Neural cell (in vitro differentiated cells): ENCODE data around the gene TPBGL.

Source experiments
- EP300 ChIP-seq: fragments of 450-650 bp; conservative IDR thresholded peaks from 2 replicates; pipeline ENCODE4 v1.6.1; 2014; ENCODE audit warnings: antibody characterized with exemption, mild to moderate bottlenecking, moderate library complexity; ENCODE audit not compliant: poor library complexity, severe bottlenecking
- EZH2 ChIP-seq: fragments of 200-600, 300-800 bp; shearing (Covaris generic), sonication (generic); IDR thresholded peaks from 2 replicates; pipeline ENCODE4 v1.6.1; 2014; ENCODE audit warnings: antibody characterized with exemption, low read length, borderline replicate concordance, mild to moderate bottlenecking; ENCODE audit not compliant: insufficient read depth, poor library complexity, severe bottlenecking
- MXI1 ChIP-seq: fragments of 450-650 bp; conservative IDR thresholded peaks from 2 replicates; pipeline ENCODE4 v1.6.1; 2014; ENCODE audit warnings: antibody characterized with exemption, mild to moderate bottlenecking; ENCODE audit not compliant: poor library complexity, severe bottlenecking
- POLR2AphosphoS5 ChIP-seq: IDR thresholded peaks from 2 replicates; pipeline ENCODE4 v1.6.1; 2012
- RAD21 ChIP-seq: fragments of 450-650 bp; conservative IDR thresholded peaks from 2 replicates; pipeline ENCODE4 v1.6.1; 2014; ENCODE audit warnings: antibody characterized with exemption, mild to moderate bottlenecking, moderate library complexity
- SMC3 ChIP-seq: fragments of 450-650 bp; conservative IDR thresholded peaks from 2 replicates; pipeline ENCODE4 v1.6.1; 2014; ENCODE audit warnings: antibody characterized with exemption, mild to moderate bottlenecking, moderate library complexity; ENCODE audit not compliant: poor library complexity
- TAF1 ChIP-seq: IDR thresholded peaks from 2 replicates; pipeline ENCODE4 v1.6.1; 2012; ENCODE audit warnings: low read depth
- TF ChIP-seq, protein P1 (sequence below): fragments of 450-650 bp; IDR thresholded peaks from 2 replicates; pipeline ENCODE4 v1.5.1; 2014; ENCODE audit warnings: antibody characterized with exemption, mild to moderate bottlenecking, moderate library complexity; ENCODE audit not compliant: poor library complexity, severe bottlenecking
- TF ChIP-seq, protein P2 (sequence below): IDR thresholded peaks from 2 replicates; pipeline ENCODE4 v1.6.1; 2012; ENCODE audit warnings: borderline replicate concordance

DNA sequence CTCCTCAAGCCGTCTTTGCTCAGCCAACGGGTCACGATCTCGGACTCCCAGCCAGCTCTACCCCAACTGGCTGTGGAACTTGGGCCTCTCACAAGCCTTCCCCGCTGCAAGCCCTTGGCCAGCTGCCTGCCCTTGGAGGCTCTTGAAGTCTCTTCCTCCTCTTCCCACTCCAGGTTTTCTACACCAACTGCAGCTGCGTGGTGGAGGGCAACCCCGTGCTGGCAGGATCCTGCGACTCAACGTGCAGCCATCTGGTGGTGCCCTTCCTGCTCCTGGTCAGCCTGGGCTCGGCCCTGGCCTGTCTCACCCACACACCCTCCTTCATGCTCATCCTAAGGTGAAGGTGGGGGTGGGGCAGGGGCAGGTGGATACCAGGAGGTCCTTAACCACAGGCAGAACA lies 40.5 kb upstream of the TPBGL start:
- TF ChIP-seq, protein P1, sequence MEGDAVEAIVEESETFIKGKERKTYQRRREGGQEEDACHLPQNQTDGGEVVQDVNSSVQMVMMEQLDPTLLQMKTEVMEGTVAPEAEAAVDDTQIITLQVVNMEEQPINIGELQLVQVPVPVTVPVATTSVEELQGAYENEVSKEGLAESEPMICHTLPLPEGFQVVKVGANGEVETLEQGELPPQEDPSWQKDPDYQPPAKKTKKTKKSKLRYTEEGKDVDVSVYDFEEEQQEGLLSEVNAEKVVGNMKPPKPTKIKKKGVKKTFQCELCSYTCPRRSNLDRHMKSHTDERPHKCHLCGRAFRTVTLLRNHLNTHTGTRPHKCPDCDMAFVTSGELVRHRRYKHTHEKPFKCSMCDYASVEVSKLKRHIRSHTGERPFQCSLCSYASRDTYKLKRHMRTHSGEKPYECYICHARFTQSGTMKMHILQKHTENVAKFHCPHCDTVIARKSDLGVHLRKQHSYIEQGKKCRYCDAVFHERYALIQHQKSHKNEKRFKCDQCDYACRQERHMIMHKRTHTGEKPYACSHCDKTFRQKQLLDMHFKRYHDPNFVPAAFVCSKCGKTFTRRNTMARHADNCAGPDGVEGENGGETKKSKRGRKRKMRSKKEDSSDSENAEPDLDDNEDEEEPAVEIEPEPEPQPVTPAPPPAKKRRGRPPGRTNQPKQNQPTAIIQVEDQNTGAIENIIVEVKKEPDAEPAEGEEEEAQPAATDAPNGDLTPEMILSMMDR = no peak
- TF ChIP-seq EP300 = no peak
- no peak for TF ChIP-seq SMC3
- no peak for TF ChIP-seq EZH2
- TF ChIP-seq TAF1 = no peak
- TF ChIP-seq POLR2AphosphoS5 = no peak
- TF ChIP-seq, protein P2, sequence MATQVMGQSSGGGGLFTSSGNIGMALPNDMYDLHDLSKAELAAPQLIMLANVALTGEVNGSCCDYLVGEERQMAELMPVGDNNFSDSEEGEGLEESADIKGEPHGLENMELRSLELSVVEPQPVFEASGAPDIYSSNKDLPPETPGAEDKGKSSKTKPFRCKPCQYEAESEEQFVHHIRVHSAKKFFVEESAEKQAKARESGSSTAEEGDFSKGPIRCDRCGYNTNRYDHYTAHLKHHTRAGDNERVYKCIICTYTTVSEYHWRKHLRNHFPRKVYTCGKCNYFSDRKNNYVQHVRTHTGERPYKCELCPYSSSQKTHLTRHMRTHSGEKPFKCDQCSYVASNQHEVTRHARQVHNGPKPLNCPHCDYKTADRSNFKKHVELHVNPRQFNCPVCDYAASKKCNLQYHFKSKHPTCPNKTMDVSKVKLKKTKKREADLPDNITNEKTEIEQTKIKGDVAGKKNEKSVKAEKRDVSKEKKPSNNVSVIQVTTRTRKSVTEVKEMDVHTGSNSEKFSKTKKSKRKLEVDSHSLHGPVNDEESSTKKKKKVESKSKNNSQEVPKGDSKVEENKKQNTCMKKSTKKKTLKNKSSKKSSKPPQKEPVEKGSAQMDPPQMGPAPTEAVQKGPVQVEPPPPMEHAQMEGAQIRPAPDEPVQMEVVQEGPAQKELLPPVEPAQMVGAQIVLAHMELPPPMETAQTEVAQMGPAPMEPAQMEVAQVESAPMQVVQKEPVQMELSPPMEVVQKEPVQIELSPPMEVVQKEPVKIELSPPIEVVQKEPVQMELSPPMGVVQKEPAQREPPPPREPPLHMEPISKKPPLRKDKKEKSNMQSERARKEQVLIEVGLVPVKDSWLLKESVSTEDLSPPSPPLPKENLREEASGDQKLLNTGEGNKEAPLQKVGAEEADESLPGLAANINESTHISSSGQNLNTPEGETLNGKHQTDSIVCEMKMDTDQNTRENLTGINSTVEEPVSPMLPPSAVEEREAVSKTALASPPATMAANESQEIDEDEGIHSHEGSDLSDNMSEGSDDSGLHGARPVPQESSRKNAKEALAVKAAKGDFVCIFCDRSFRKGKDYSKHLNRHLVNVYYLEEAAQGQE = no peak
- no peak for TF ChIP-seq MXI1
- no peak for TF ChIP-seq RAD21
